ENCODE results near the gene POLR2I. TPM values are rescaled to one million over a fixed set of nuclear protein-coding genes. Genes with fewer than 3 reads are reported as not detected.

The POLR2I gene
- total and polyA plus RNA-seq, 9 of the 15 experiments (the other 6 are each of a cell fraction or from before 2014, with no cell fraction given): 28.0 to 283 (median 123) TPM

GRCh38 chr19:36113425-36113824 lies 1.2 kb downstream of the POLR2I start:
- intact Hi-C loops (cut with micrococcal nuclease): loop anchor here (5.0 to 10.0 kb wide), 2 partner anchors 51 to 119 kb away; partner anchors contain the start of gene SDHAF1
- FAIRE-seq: no peak
- peak overlapping the region; percentile 73 to 91; a peak in 3 of 4 replicates for H3K9ac ChIP-seq (ENCODE audit: insufficient read depth in 1 of 2, low read depth in 2 of 2, low read length in 2 of 2)

More at GRCh38 chr19:36113425-36113824, 1.2 kb downstream of the POLR2I start:
- peaks cover 14% of the 10 kb centered on the region for H3K79me2 ChIP-seq (ENCODE audit: control insufficient read depth, insufficient read depth, low read length)
- peak overlapping the region; percentile 96 for H3K4me2 ChIP-seq (ENCODE audit: insufficient read depth, low read length)
- no peak overlapping the region for H3K27ac ChIP-seq (ENCODE audit: extremely low read depth, low read depth, low read length)
- BruUV-seq (replicated peaks): no TSS peak
- peaks cover 24% of the 10 kb centered on the region; the same call in 2 of the 3 replicates for H3K36me3 ChIP-seq (ENCODE audit: control insufficient read depth, insufficient read depth, low read length)
- no peak for ATAC-seq
- in situ Hi-C loops (cut with MboI): no loop called here
- TF ChIP-seq SP1 (CRISPR knock-in tag; IDR thresholded peaks at IDR 0.05) (no peak), NKRF (IDR thresholded peaks at IDR 0.05; ENCODE audit: borderline replicate concordance) (no peak)
- TF ChIP-seq, protein P1, sequence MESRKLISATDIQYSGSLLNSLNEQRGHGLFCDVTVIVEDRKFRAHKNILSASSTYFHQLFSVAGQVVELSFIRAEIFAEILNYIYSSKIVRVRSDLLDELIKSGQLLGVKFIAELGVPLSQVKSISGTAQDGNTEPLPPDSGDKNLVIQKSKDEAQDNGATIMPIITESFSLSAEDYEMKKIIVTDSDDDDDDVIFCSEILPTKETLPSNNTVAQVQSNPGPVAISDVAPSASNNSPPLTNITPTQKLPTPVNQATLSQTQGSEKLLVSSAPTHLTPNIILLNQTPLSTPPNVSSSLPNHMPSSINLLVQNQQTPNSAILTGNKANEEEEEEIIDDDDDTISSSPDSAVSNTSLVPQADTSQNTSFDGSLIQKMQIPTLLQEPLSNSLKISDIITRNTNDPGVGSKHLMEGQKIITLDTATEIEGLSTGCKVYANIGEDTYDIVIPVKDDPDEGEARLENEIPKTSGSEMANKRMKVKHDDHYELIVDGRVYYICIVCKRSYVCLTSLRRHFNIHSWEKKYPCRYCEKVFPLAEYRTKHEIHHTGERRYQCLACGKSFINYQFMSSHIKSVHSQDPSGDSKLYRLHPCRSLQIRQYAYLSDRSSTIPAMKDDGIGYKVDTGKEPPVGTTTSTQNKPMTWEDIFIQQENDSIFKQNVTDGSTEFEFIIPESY (CRISPR knock-in tag; IDR thresholded peaks at IDR 0.05): 0 out of 2 replicates have a peak, but pooled peaks have one; percentile 70
- H4K20me1 ChIP-seq (replicated peaks; ENCODE audit: control insufficient read depth, insufficient read depth, low read length): no peaks in the 10 kb centered on the region; the same call in 1 of the 2 replicates
- WGBS (ENCODE audit: insufficient coverage, low coverage, missing lambda C conversion rate): 95% methylated on average over 15 of the region's 34 CpGs
- CTCF ChIA-PET (ENCODE audit: low intra/inter-chr PET ratio): no interaction called here
- H3K4me3 ChIP-seq: peak overlapping the region; percentile 62
- no peaks in the 10 kb centered on the region for H3K9me3 ChIP-seq (replicated peaks; ENCODE audit: control insufficient read depth, insufficient read depth, low read depth, low read length)
- POLR2A ChIA-PET: no interaction called here
- H3K9me1 ChIP-seq (ENCODE audit: control insufficient read depth, insufficient read depth, low read length): no peaks in the 10 kb centered on the region
- H3K4me1 ChIP-seq (replicated peaks in 1 of 2; ENCODE audit: control insufficient read depth in 2 of 2, insufficient read depth in 2 of 2, low read length in 2 of 2): peaks cover 5 to 38% of the 10 kb centered on the region in 2 experiments; a peak in 3 of 5 replicates
- H2AFZ ChIP-seq (ENCODE audit: low read depth, low read length): no peak overlapping the region
- no peaks in the 10 kb centered on the region for H3K27me3 ChIP-seq (ENCODE audit: control insufficient read depth in 2 of 2, insufficient read depth in 2 of 2, low read length in 2 of 2)
- no peak for DNase-seq (ENCODE audit: extremely low read depth in 1 of 4, low spot score in 3 of 4)

Data from K562 (cell line).